K562 (cell line): ENCODE measurements around the gene FOSL1. TPM values are rescaled to one million over a fixed set of nuclear protein-coding genes. Genes with fewer than 3 reads are reported as not detected.
A peak's percentile ranks its signal among the peaks of the same experiment; 100 is the strongest.

Experiments used
- ATF1 ChIP-seq, 2 experiments: fragments of 450-650 bp in 1 of 2; IDR thresholded peaks; 2 replicates each; pipeline ENCODE4 v1.6.1; 2016; ENCODE audit warnings: missing compliant biosample characterization in 1 of 2, missing genetic modification characterization in 1 of 2
- MYNN ChIP-seq, 2 experiments: sonication (generic); formaldehyde crosslinking in 1 of 2; IDR thresholded peaks; 2 replicates each; pipeline versions ENCODE4 v1.5.0 to v1.6.1; 2016 to 2020; ENCODE audit warnings: antibody characterized with exemption in 1 of 2, missing genetic modification reagents in 1 of 2
- NBN ChIP-seq: fragments of 450-650 bp; IDR thresholded peaks from 2 replicates; pipeline ENCODE4 v1.6.1; 2016; ENCODE audit warnings: low read depth, mild to moderate bottlenecking
- TFAM ChIP-seq: fragments of 250-450 bp; sonication (Bioruptor Pico); conservative IDR thresholded peaks from 2 replicates; pipeline ENCODE4 v1.5.0; 2021; ENCODE audit warnings: mild to moderate bottlenecking, moderate library complexity
- ZBTB11 ChIP-seq, 3 experiments: fragments of 200-800 bp in 1 of 3; fragments of 250-450 bp in 1 of 3; fragments of 450-650 bp in 1 of 3; sonication (Bioruptor Pico) in 1 of 3; sonication (Bioruptor generic) in 1 of 3; formaldehyde crosslinking in 1 of 3; IDR thresholded peaks; 2 replicates each; pipeline versions ENCODE4 v1.6.1 to v1.8.0; 2016 to 2022; ENCODE audit warnings: mild to moderate bottlenecking in 2 of 3, missing genetic modification characterization in 2 of 3, missing compliant biosample characterization in 1 of 3, moderate library complexity in 1 of 3
- polyA plus RNA-seq, 8 experiments: library from polyadenylated mRNA; depleted of rRNA in 4 of 8; stranded (reverse) in 5 of 8; unstranded in 3 of 8; fragments of >200 nt; fragmentation: Nextera tagmentation in 2 of 8; fragmentation: Illumina TruSeq in 1 of 8; extraction: Ambion mirVana in 2 of 8; extraction: Trizol in 1 of 8; gene quantifications; 2 replicates each; pipeline versions ENCODE4 v1.2.1 to v1.2.3, GENCODE V29; 2011 to 2014; ENCODE audit warnings: inconsistent platforms in 1 of 8, missing spikeins in 1 of 8
- total RNA-seq, 7 experiments: library from RNA; depleted of rRNA in 6 of 7; stranded (reverse); fragments of >200 nt in 6 of 7; fragmentation: Illumina TruSeq in 2 of 7; extraction: Trizol in 2 of 7; gene quantifications; 2 replicates each; pipeline versions ENCODE4 v1.2.1 to v1.2.3, GENCODE V29; 2011 to 2021; ENCODE audit warnings: low replicate concordance in 1 of 7
- TF ChIP-seq, protein P1 (sequence below): IDR thresholded peaks from 2 replicates; pipeline ENCODE4 v1.6.1; 2011; ENCODE audit warnings: borderline replicate concordance, low read depth, mild to moderate bottlenecking, moderate library complexity, low read length; ENCODE audit not compliant: insufficient read depth, poor library complexity, severe bottlenecking
- TF ChIP-seq, protein P2 (sequence below), 2 experiments: fragments of 450-650 bp; IDR thresholded peaks; 2 replicates each; pipeline ENCODE4 v1.6.1; 2018; ENCODE audit warnings: mild to moderate bottlenecking in 2 of 2, low read depth in 1 of 2; ENCODE audit not compliant: partially characterized antibody in 2 of 2
- TF ChIP-seq, protein P3 (sequence below): fragments of 450-650 bp; IDR thresholded peaks from 2 replicates; pipeline ENCODE4 v1.6.1; 2016; ENCODE audit warnings: borderline replicate concordance
- TF ChIP-seq, protein P4 (sequence below), 2 experiments: IDR thresholded peaks; 2 replicates each; pipeline ENCODE4 v1.6.1; 2012; ENCODE audit warnings: improper control_type of control experiment in 2 of 2, low read depth in 2 of 2, low read length in 2 of 2, borderline replicate concordance in 1 of 2

The FOSL1 gene
- total and polyA plus RNA-seq, 9 of the 15 experiments (the other 6 are each of a cell fraction or from before 2014, with no cell fraction given): 3.5 to 39.6 (median 10.0) TPM

GRCh38 chr11:65859812-65860277 is 40.3 kb downstream of the FOSL1 start (continued):
- TF ChIP-seq, protein P1, sequence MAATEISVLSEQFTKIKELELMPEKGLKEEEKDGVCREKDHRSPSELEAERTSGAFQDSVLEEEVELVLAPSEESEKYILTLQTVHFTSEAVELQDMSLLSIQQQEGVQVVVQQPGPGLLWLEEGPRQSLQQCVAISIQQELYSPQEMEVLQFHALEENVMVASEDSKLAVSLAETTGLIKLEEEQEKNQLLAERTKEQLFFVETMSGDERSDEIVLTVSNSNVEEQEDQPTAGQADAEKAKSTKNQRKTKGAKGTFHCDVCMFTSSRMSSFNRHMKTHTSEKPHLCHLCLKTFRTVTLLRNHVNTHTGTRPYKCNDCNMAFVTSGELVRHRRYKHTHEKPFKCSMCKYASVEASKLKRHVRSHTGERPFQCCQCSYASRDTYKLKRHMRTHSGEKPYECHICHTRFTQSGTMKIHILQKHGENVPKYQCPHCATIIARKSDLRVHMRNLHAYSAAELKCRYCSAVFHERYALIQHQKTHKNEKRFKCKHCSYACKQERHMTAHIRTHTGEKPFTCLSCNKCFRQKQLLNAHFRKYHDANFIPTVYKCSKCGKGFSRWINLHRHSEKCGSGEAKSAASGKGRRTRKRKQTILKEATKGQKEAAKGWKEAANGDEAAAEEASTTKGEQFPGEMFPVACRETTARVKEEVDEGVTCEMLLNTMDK: no peak
- 0 out of 2 replicates have a peak, but pooled peaks have one; percentile 11 for TF ChIP-seq NBN
- no peak for TF ChIP-seq MYNN (IDR thresholded peaks at IDR 0.05)
- TF ChIP-seq MYNN (CRISPR knock-in tag; IDR thresholded peaks at IDR 0.05): no peak
- TF ChIP-seq, protein P2, sequence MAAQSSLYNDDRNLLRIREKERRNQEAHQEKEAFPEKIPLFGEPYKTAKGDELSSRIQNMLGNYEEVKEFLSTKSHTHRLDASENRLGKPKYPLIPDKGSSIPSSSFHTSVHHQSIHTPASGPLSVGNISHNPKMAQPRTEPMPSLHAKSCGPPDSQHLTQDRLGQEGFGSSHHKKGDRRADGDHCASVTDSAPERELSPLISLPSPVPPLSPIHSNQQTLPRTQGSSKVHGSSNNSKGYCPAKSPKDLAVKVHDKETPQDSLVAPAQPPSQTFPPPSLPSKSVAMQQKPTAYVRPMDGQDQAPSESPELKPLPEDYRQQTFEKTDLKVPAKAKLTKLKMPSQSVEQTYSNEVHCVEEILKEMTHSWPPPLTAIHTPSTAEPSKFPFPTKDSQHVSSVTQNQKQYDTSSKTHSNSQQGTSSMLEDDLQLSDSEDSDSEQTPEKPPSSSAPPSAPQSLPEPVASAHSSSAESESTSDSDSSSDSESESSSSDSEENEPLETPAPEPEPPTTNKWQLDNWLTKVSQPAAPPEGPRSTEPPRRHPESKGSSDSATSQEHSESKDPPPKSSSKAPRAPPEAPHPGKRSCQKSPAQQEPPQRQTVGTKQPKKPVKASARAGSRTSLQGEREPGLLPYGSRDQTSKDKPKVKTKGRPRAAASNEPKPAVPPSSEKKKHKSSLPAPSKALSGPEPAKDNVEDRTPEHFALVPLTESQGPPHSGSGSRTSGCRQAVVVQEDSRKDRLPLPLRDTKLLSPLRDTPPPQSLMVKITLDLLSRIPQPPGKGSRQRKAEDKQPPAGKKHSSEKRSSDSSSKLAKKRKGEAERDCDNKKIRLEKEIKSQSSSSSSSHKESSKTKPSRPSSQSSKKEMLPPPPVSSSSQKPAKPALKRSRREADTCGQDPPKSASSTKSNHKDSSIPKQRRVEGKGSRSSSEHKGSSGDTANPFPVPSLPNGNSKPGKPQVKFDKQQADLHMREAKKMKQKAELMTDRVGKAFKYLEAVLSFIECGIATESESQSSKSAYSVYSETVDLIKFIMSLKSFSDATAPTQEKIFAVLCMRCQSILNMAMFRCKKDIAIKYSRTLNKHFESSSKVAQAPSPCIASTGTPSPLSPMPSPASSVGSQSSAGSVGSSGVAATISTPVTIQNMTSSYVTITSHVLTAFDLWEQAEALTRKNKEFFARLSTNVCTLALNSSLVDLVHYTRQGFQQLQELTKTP (IDR thresholded peaks at IDR 0.05; ENCODE audit: low read depth in 1 of 2, partially characterized antibody in 2 of 2): peak in 1 of 2 experiments; percentile 93
- no peak for TF ChIP-seq ATF1 (CRISPR knock-in tag; IDR thresholded peaks at IDR 0.05)
- 0 out of 2 replicates have a peak, but pooled peaks have one; percentile 24 for TF ChIP-seq ATF1 (tag; IDR thresholded peaks at IDR 0.05)
- TF ChIP-seq, protein P3, sequence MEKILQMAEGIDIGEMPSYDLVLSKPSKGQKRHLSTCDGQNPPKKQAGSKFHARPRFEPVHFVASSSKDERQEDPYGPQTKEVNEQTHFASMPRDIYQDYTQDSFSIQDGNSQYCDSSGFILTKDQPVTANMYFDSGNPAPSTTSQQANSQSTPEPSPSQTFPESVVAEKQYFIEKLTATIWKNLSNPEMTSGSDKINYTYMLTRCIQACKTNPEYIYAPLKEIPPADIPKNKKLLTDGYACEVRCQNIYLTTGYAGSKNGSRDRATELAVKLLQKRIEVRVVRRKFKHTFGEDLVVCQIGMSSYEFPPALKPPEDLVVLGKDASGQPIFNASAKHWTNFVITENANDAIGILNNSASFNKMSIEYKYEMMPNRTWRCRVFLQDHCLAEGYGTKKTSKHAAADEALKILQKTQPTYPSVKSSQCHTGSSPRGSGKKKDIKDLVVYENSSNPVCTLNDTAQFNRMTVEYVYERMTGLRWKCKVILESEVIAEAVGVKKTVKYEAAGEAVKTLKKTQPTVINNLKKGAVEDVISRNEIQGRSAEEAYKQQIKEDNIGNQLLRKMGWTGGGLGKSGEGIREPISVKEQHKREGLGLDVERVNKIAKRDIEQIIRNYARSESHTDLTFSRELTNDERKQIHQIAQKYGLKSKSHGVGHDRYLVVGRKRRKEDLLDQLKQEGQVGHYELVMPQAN: peak; percentile 67; the same call in 1 of the 2 replicates
- TF ChIP-seq ZBTB11 (CRISPR knock-in tag; IDR thresholded peaks at IDR 0.05): 0 out of 6 replicates have a peak, but pooled peaks of 1 of the 3 experiments have one; percentile 2
- TF ChIP-seq TFAM (CRISPR knock-in tag): no peak
- TF ChIP-seq, protein P4, sequence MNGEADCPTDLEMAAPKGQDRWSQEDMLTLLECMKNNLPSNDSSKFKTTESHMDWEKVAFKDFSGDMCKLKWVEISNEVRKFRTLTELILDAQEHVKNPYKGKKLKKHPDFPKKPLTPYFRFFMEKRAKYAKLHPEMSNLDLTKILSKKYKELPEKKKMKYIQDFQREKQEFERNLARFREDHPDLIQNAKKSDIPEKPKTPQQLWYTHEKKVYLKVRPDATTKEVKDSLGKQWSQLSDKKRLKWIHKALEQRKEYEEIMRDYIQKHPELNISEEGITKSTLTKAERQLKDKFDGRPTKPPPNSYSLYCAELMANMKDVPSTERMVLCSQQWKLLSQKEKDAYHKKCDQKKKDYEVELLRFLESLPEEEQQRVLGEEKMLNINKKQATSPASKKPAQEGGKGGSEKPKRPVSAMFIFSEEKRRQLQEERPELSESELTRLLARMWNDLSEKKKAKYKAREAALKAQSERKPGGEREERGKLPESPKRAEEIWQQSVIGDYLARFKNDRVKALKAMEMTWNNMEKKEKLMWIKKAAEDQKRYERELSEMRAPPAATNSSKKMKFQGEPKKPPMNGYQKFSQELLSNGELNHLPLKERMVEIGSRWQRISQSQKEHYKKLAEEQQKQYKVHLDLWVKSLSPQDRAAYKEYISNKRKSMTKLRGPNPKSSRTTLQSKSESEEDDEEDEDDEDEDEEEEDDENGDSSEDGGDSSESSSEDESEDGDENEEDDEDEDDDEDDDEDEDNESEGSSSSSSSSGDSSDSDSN (IDR thresholded peaks at IDR 0.05; ENCODE audit: borderline replicate concordance in 1 of 2, low read depth in 2 of 2, low read length in 2 of 2): no peak
